Endothelial cell of umbilical vein (primary cell): Measurements from ENCODE around the gene LHX3. TPM values are rescaled to one million over a fixed set of nuclear protein-coding genes. Genes with fewer than 3 reads are reported as not detected.

Experiments
- BruUV-seq: library from RNA; stranded (reverse); fragments of 400-500 nt; replicated peaks from 2 replicates; lab custom pipeline; 2021; lab: Mats Ljungman, UMichigan
- CTCF ChIA-PET: fragments of 300-600, 350-600 bp; sonication (Branson Sonifier 250); formaldehyde crosslinking; loops from one replicate; lab custom pipeline; 2021; ENCODE audit warnings: antibody characterized with exemption, inconsistent platforms; lab: Charles Lee
- POLR2A ChIA-PET: fragments of 300-600, 350-600 bp; sonication (Branson Sonifier 250); formaldehyde crosslinking; loops from one replicate; lab custom pipeline; 2021; ENCODE audit warnings: antibody characterized with exemption, inconsistent platforms; lab: Charles Lee
- DNase-seq: peaks from one replicate; pipeline ENCODE4 v3.0.0-alpha.2; 2011; ENCODE audit warnings: low read depth, low spot score
- FAIRE-seq: peaks from 2 replicates; lab custom pipeline; 2011; peaks lifted over from hg19 to GRCh38; lab: Jason Lieb, UNC
- H2AFZ ChIP-seq: 2 replicates; pipeline ENCODE4 v1.6.0; 2012; ENCODE audit warnings: low read depth, low read length, control low read depth, inconsistent platforms
- H3K27ac ChIP-seq: 2 replicates; pipeline ENCODE4 v1.5.1; 2011; ENCODE audit warnings: low read depth, mild to moderate bottlenecking, control low read depth, low read length, moderate library complexity; ENCODE audit not compliant: insufficient read depth
- H3K27me3 ChIP-seq, 2 experiments: 2 replicates each; pipeline versions ENCODE4 v1.6.0 to v1.6.1; 2011; ENCODE audit warnings: low read length in 2 of 2, mixed read lengths in 1 of 2; ENCODE audit not compliant: control insufficient read depth in 2 of 2, insufficient read depth in 2 of 2
- H3K36me3 ChIP-seq, 2 experiments: 2 replicates in 1 of 2; 3 replicates in 1 of 2; pipeline ENCODE4 v1.5.1; 2011; ENCODE audit warnings: low read length in 2 of 2, mild to moderate bottlenecking in 1 of 2, moderate library complexity in 1 of 2; ENCODE audit not compliant: control insufficient read depth in 2 of 2, insufficient read depth in 2 of 2; ENCODE audit errors: extremely low read depth in 1 of 2
- H3K4me1 ChIP-seq: 3 replicates; pipeline ENCODE4 v1.5.1; 2011; ENCODE audit warnings: mild to moderate bottlenecking, low read length; ENCODE audit not compliant: control insufficient read depth, insufficient read depth; ENCODE audit errors: extremely low read depth
- H3K4me2 ChIP-seq: 2 replicates; pipeline ENCODE4 v1.6.1; 2011; ENCODE audit warnings: low read length, control low read depth, mixed read lengths; ENCODE audit not compliant: insufficient read depth
- H3K4me3 ChIP-seq, 3 experiments: fragments of 200-600 bp in 1 of 3; sonication (generic), shearing (Covaris generic) in 1 of 3; replicated peaks in 1 of 3; 2 replicates each; pipeline ENCODE4 v1.5.1; 2011 to 2016; ENCODE audit warnings: control low read depth in 3 of 3, low read length in 3 of 3, mild to moderate bottlenecking in 2 of 3, inconsistent platforms in 1 of 3, low read depth in 1 of 3, moderate library complexity in 1 of 3; ENCODE audit not compliant: insufficient read depth in 1 of 3
- H3K79me2 ChIP-seq: 2 replicates; pipeline ENCODE4 v1.6.0; 2012; ENCODE audit warnings: low read length, inconsistent platforms; ENCODE audit not compliant: control insufficient read depth, insufficient read depth
- H3K9ac ChIP-seq: replicated peaks from 2 replicates; pipeline ENCODE3; 2011; ENCODE audit warnings: low read length, control low read depth; ENCODE audit not compliant: insufficient read depth; ENCODE audit errors: extremely low read depth
- H3K9me1 ChIP-seq: replicated peaks from 3 replicates; pipeline ENCODE4 v1.6.0; 2011; ENCODE audit warnings: mild to moderate bottlenecking, low read length; ENCODE audit not compliant: control insufficient read depth, insufficient read depth; ENCODE audit errors: extremely low read depth
- H3K9me3 ChIP-seq: replicated peaks from 2 replicates; pipeline ENCODE4 v1.5.1; 2012; ENCODE audit warnings: low read length, inconsistent platforms; ENCODE audit not compliant: control insufficient read depth, insufficient read depth
- H4K20me1 ChIP-seq: replicated peaks from 2 replicates; pipeline ENCODE3; 2011; ENCODE audit warnings: mild to moderate bottlenecking, low read length; ENCODE audit not compliant: control insufficient read depth, insufficient read depth; ENCODE audit errors: extremely low read depth
- CTCF ChIP-seq, 2 donors: IDR thresholded peaks; 1 replicate in 1 of 2; 2 replicates in 1 of 2; pipeline ENCODE4 v1.5.1; 2011; ENCODE audit warnings: low read length in 2 of 2, mild to moderate bottlenecking in 2 of 2, moderate library complexity in 2 of 2, control low read depth in 1 of 2, inconsistent platforms in 1 of 2, low read depth in 1 of 2; ENCODE audit not compliant: insufficient read depth in 1 of 2; ENCODE audit errors: extremely low read depth in 1 of 2
- EZH2 ChIP-seq: IDR thresholded peaks from 2 replicates; pipeline ENCODE4 v1.6.1; 2012; ENCODE audit warnings: borderline replicate concordance, low read depth, mild to moderate bottlenecking, moderate library complexity, low read length, inconsistent platforms; ENCODE audit not compliant: severe bottlenecking
- FOS ChIP-seq: IDR thresholded peaks from 2 replicates; pipeline ENCODE4 v1.6.1; 2011; ENCODE audit warnings: mild to moderate bottlenecking, low read length, moderate library complexity, borderline replicate concordance; ENCODE audit not compliant: insufficient read depth
- GATA2 ChIP-seq: IDR thresholded peaks from 2 replicates; pipeline ENCODE4 v1.7.0; 2011; ENCODE audit warnings: low read depth, mild to moderate bottlenecking, moderate library complexity, mixed read lengths, low read length; ENCODE audit not compliant: insufficient read length, insufficient read depth
- JUN ChIP-seq: IDR thresholded peaks from 2 replicates; pipeline ENCODE4 v1.6.1; 2011; ENCODE audit warnings: borderline replicate concordance, low read depth; ENCODE audit not compliant: insufficient read length, insufficient read depth
- POLR2A ChIP-seq: IDR thresholded peaks from 2 replicates; pipeline ENCODE4 v1.6.1; 2012; ENCODE audit warnings: low read depth, mild to moderate bottlenecking, control low read depth, low read length
- POLR2AphosphoS5 ChIP-seq: IDR thresholded peaks from 2 replicates; pipeline ENCODE4 v1.6.1; 2012; ENCODE audit warnings: low read depth, mild to moderate bottlenecking, control low read depth, low read length, moderate library complexity; ENCODE audit not compliant: insufficient read depth
- dilution Hi-C: fragments of 300-500 bp; cut with MboI; formaldehyde crosslinking; loops from one replicate; pipeline ENCODE4 v1.15.0; 2019; ENCODE audit warnings: low sequenced_read_pairs; ENCODE audit not compliant: extremely low pct_ligation_motif_present
- intact Hi-C: fragments of 100-400 bp; cut with micrococcal nuclease; formaldehyde crosslinking; loops from one replicate; pipeline ENCODE4 v1.10.0; 2022
- polyA plus RNA-seq, 4 experiments: library from polyadenylated mRNA; depleted of rRNA in 3 of 4; stranded (reverse) in 3 of 4; unstranded in 1 of 4; fragments of >200 nt; gene quantifications; 2 replicates each; pipeline versions ENCODE4 v1.2.1 to v1.2.3, GENCODE V29; 2011 to 2012; ENCODE audit warnings: missing spikeins in 1 of 4
- total RNA-seq: library from RNA; stranded (reverse); gene quantifications from 2 replicates; pipeline ENCODE4 v1.2.3, GENCODE V29; 2021
- TF ChIP-seq, protein P1 (sequence below): IDR thresholded peaks from 2 replicates; pipeline ENCODE4 v1.6.1; 2011; ENCODE audit not compliant: insufficient read depth, insufficient read length

Gene LHX3
- total and polyA plus RNA-seq, 2 donors (not counting 3 experiments of a cell fraction or from before 2014, with no cell fraction given) = not detected

DNA sequence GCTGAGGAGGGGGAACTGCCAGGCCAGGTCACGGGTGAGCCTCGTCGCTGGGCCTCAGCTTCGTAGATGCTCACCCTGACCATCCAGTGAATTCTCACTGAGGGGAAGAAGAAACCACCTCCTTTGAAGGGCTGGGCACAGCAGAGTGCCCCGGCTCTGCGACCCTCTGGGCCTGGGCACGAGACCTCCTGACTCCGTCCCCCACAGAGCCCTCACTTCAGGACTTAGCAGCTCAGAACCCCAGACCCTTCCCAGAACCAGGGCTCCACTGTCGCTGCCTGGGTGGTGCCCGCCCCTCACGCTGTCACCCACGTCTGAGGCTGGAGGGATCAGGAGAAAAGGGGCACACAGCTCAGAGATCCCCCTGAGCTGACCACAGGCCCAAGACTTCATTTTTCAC, 52.0 kb downstream of the LHX3 start:
- no peak overlapping the region for H3K4me3 ChIP-seq
- no peak overlapping the region for H2AFZ ChIP-seq
- no peaks in the 10 kb centered on the region for H4K20me1 ChIP-seq
- FAIRE-seq = no peak
- dilution Hi-C loops (no loop called here), intact Hi-C loops (loop anchor here (10.0 kb wide), 1 partner anchor 52 kb away; the partner anchor contains the start of gene LHX3)
- H3K79me2 ChIP-seq = no peaks in the 10 kb centered on the region
- ChIA-PET CTCF (interaction anchor here (1.5 kb wide), 1 partner anchor 14 kb away, joined by 8 read pairs; no protein-coding TSS in a partner anchor), POLR2A (no interaction called here)
- no peaks in the 10 kb centered on the region for H3K9me1 ChIP-seq
- TF ChIP-seq, protein P1, sequence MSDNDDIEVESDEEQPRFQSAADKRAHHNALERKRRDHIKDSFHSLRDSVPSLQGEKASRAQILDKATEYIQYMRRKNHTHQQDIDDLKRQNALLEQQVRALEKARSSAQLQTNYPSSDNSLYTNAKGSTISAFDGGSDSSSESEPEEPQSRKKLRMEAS = no peak
- no peak for TF ChIP-seq EZH2
- TF ChIP-seq GATA2 = no peak
- no peak for TF ChIP-seq POLR2AphosphoS5
- no peak for TF ChIP-seq POLR2A
- TF ChIP-seq FOS = no peak
- no peak for TF ChIP-seq CTCF (IDR thresholded peaks at IDR 0.05; ENCODE audit: extremely low read depth in 1 of 2, insufficient read depth in 1 of 2, low read depth in 1 of 2, low read length in 2 of 2)
- TF ChIP-seq JUN = no peak
- BruUV-seq = no TSS peak
- no peak for DNase-seq
- no peaks in the 10 kb centered on the region for H3K9me3 ChIP-seq
- H3K9ac ChIP-seq = no peak overlapping the region
- no peak overlapping the region for H3K27ac ChIP-seq
- H3K36me3 ChIP-seq = no peaks in the 10 kb centered on the region
- H3K4me1 ChIP-seq = peaks cover 12% of the 10 kb centered on the region
- no peak overlapping the region for H3K4me2 ChIP-seq
- peaks cover 0 to 1% of the 10 kb centered on the region in 2 experiments for H3K27me3 ChIP-seq
